ENCODE measurements around the gene AKAP13.

The AKAP13 gene

DNA sequence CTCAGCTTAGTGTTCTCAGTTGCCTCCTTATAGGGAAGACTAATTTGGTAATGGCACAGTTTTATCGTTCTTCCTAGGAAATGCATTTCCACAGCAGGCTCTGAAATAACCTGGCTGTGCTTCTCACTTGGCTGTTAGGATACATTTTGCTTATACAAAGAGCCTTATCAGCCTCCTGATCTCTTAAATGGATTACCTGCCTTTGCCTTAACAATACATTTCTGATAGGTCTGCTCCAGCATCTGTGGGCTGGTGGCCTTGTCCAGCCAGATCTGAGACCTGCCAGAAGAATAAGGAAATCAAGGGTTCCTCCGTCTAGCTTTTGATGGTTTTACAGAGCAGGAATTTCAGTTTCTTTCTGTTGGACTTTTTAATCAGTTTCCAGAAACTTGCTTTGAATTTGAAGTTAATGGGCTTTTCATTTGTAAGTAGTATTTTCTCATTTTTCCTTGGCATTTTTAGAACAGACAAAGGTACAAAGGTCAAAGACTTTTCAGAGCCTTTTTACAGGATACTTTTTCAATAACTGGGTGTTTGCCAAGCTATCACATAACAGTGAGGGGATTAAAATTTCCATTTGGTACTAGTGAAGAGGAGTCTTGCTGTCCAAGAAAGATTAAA is 116.3 kb downstream of the AKAP13 start:
- no peak for TF ChIP-seq CREB1 (IDR thresholded peaks at IDR 0.05; ENCODE audit: low read depth)
- no peak for TF ChIP-seq MAX (IDR thresholded peaks at IDR 0.05)
- no peak for TF ChIP-seq YY1 (IDR thresholded peaks at IDR 0.05; ENCODE audit: low read depth)
- no peak for TF ChIP-seq TAF1 (IDR thresholded peaks at IDR 0.05; ENCODE audit: low read depth)
- TF ChIP-seq TCF12 (IDR thresholded peaks at IDR 0.05; ENCODE audit: low read depth) = no peak
- TF ChIP-seq FOXM1 (IDR thresholded peaks at IDR 0.05; ENCODE audit: borderline replicate concordance, low read depth) = no peak
- TF ChIP-seq, protein P1, sequence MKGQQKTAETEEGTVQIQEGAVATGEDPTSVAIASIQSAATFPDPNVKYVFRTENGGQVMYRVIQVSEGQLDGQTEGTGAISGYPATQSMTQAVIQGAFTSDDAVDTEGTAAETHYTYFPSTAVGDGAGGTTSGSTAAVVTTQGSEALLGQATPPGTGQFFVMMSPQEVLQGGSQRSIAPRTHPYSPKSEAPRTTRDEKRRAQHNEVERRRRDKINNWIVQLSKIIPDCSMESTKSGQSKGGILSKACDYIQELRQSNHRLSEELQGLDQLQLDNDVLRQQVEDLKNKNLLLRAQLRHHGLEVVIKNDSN (IDR thresholded peaks at IDR 0.05) = no peak
- no peak for TF ChIP-seq ZBTB7A (IDR thresholded peaks at IDR 0.05; ENCODE audit: low read depth)
- TF ChIP-seq RAD21 (IDR thresholded peaks at IDR 0.05; ENCODE audit: low read depth) = no peak
- TF ChIP-seq EP300 (IDR thresholded peaks at IDR 0.05; ENCODE audit: borderline replicate concordance) = no peak
- no peak for TF ChIP-seq TEAD4 (IDR thresholded peaks at IDR 0.05)
- TF ChIP-seq, protein P2, sequence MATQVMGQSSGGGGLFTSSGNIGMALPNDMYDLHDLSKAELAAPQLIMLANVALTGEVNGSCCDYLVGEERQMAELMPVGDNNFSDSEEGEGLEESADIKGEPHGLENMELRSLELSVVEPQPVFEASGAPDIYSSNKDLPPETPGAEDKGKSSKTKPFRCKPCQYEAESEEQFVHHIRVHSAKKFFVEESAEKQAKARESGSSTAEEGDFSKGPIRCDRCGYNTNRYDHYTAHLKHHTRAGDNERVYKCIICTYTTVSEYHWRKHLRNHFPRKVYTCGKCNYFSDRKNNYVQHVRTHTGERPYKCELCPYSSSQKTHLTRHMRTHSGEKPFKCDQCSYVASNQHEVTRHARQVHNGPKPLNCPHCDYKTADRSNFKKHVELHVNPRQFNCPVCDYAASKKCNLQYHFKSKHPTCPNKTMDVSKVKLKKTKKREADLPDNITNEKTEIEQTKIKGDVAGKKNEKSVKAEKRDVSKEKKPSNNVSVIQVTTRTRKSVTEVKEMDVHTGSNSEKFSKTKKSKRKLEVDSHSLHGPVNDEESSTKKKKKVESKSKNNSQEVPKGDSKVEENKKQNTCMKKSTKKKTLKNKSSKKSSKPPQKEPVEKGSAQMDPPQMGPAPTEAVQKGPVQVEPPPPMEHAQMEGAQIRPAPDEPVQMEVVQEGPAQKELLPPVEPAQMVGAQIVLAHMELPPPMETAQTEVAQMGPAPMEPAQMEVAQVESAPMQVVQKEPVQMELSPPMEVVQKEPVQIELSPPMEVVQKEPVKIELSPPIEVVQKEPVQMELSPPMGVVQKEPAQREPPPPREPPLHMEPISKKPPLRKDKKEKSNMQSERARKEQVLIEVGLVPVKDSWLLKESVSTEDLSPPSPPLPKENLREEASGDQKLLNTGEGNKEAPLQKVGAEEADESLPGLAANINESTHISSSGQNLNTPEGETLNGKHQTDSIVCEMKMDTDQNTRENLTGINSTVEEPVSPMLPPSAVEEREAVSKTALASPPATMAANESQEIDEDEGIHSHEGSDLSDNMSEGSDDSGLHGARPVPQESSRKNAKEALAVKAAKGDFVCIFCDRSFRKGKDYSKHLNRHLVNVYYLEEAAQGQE (IDR thresholded peaks at IDR 0.05; ENCODE audit: low read depth) = no peak
- TF ChIP-seq EGR1 (IDR thresholded peaks at IDR 0.05) = no peak
- TF ChIP-seq CEBPB (IDR thresholded peaks at IDR 0.05) = no peak
- TF ChIP-seq NFIC (IDR thresholded peaks at IDR 0.05) = no peak

DNA sequence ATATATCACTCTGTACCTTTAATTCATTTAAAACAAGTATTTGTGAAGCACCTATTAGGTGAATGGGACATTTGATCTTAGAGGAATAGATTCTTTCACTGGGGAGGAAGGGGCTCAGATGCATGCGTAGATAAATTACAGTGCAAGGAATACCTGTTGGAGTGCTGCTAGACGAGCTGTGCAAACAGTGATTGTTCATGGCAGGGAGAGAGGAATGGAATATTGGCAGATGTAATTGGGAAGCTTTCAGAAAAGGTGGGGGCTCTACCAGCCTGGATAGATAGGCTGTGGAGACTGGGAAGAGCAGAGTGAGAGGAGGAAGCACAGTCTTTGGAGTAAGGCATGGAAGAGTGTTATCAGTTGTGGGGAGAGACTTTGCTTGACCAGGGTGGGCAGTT is 116.8 kb downstream of the AKAP13 start:
- TF ChIP-seq, protein P2 (IDR thresholded peaks at IDR 0.05; ENCODE audit: low read depth) = no peak
- TF ChIP-seq, protein P1 (IDR thresholded peaks at IDR 0.05) = no peak
- TF ChIP-seq EGR1 (IDR thresholded peaks at IDR 0.05) = no peak
- no peak for TF ChIP-seq CREB1 (IDR thresholded peaks at IDR 0.05; ENCODE audit: low read depth)
- no peak for TF ChIP-seq TEAD4 (IDR thresholded peaks at IDR 0.05)
- TF ChIP-seq YY1 (IDR thresholded peaks at IDR 0.05; ENCODE audit: low read depth) = no peak

DNA sequence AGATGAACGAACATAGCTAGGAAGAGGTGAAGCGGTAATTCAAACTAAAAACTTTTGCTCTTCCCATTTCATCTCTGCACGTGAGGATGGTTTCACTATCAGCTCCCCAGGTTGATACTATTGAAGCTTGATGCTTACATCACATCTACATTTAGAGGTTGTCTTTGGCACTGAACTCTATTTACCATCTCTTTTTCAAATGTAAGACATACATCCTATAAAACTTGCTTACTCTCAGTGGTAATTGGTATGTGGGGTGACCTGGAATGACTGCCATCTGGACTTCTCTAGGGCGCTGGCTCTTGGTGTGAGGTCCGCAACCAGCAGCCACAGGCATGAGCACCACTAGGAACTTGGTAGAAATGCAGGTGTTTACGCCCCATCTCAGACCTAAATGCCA is 118.1 kb downstream of the AKAP13 start:
- TF ChIP-seq CEBPB (IDR thresholded peaks at IDR 0.05) (no peak), TCF12 (IDR thresholded peaks at IDR 0.05; ENCODE audit: low read depth) (no peak), MAX (IDR thresholded peaks at IDR 0.05) (no peak), FOXM1 (IDR thresholded peaks at IDR 0.05; ENCODE audit: borderline replicate concordance, low read depth) (no peak), NFIC (IDR thresholded peaks at IDR 0.05) (no peak), ZBTB7A (IDR thresholded peaks at IDR 0.05; ENCODE audit: low read depth) (no peak), TEAD4 (IDR thresholded peaks at IDR 0.05) (no peak), EP300 (IDR thresholded peaks at IDR 0.05; ENCODE audit: borderline replicate concordance) (no peak), CREB1 (IDR thresholded peaks at IDR 0.05; ENCODE audit: low read depth) (no peak), TAF1 (IDR thresholded peaks at IDR 0.05; ENCODE audit: low read depth) (no peak), EGR1 (IDR thresholded peaks at IDR 0.05) (no peak), YY1 (IDR thresholded peaks at IDR 0.05; ENCODE audit: low read depth) (no peak)
- TF ChIP-seq, protein P2 (IDR thresholded peaks at IDR 0.05; ENCODE audit: low read depth) = no peak
- TF ChIP-seq, protein P1 (IDR thresholded peaks at IDR 0.05) = no peak

DNA sequence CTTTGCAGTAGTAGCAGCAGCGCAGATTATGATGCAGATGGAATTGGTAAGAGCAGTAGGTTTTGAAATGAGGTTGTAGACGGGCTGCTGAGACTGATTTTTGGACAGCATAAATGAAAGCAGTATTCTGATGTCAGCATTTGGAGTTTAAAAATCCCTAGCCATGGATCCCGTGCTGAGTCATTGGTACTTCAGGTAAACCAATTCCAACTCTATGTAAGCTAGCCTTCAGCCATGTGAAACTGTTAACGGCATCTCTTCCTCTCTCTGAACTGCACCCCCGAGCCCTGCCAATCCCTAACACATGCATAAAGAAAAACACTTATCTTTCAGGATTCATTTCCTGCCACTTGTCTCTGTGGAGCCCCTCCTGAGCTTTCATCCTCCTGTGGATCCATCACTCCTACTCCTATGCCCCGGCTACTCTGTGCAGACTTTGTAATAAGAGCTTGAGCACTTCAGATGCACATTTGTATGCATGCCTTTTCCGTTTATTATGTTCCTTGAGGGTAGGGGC is 119.0 kb downstream of the AKAP13 start:
- no peak for TF ChIP-seq NFIC (IDR thresholded peaks at IDR 0.05)
- TF ChIP-seq EP300 (IDR thresholded peaks at IDR 0.05; ENCODE audit: borderline replicate concordance) = no peak
- TF ChIP-seq YY1 (IDR thresholded peaks at IDR 0.05; ENCODE audit: low read depth) = no peak
- TF ChIP-seq, protein P1 (IDR thresholded peaks at IDR 0.05) = no peak
